ENCODE measurements around the gene SERAC1. TPM values are rescaled to one million over a fixed set of nuclear protein-coding genes. Genes with fewer than 3 reads are reported as not detected.
"Not testable (repeated sequence)": the region's sequence is repeated elsewhere in the genome, so short reads cannot be mapped to it uniquely, and the experiment has no call there.

SERAC1 gene
- total RNA-seq, 1 donor from 2014 or later, result 9.5 TPM

DNA sequence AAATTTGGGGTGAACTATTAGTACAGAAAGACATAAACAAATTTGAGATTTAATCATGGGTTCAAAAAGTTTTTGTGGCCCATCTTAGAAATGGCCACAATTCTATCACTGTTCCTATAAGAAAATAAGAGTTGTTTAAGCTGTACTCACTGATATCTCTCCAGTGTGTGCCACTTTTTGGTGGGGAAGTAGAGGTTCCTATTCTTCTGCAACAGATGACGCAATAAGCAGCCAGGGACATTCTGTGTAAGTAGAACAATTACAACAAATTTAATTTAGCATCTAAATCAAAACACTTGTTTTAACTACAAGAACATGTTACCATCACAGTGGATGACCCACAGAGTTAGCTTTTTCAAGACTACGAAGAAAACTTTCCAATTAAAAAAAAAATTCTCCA lies 9.9 kb downstream of the SERAC1 start:
- H3K36me3 ChIP-seq (ENCODE audit: control insufficient read depth, insufficient read depth, low read length), result no peaks in the 10 kb centered on the region
- no peak for DNase-seq (ENCODE audit: low read depth)
- TF ChIP-seq, protein P1, sequence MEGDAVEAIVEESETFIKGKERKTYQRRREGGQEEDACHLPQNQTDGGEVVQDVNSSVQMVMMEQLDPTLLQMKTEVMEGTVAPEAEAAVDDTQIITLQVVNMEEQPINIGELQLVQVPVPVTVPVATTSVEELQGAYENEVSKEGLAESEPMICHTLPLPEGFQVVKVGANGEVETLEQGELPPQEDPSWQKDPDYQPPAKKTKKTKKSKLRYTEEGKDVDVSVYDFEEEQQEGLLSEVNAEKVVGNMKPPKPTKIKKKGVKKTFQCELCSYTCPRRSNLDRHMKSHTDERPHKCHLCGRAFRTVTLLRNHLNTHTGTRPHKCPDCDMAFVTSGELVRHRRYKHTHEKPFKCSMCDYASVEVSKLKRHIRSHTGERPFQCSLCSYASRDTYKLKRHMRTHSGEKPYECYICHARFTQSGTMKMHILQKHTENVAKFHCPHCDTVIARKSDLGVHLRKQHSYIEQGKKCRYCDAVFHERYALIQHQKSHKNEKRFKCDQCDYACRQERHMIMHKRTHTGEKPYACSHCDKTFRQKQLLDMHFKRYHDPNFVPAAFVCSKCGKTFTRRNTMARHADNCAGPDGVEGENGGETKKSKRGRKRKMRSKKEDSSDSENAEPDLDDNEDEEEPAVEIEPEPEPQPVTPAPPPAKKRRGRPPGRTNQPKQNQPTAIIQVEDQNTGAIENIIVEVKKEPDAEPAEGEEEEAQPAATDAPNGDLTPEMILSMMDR (IDR thresholded peaks at IDR 0.05; ENCODE audit: insufficient read depth, low read length, poor library complexity, severe bottlenecking), result no peak
- no peaks in the 10 kb centered on the region for H3K27me3 ChIP-seq (ENCODE audit: control insufficient read depth, insufficient read depth, low read length)
- H3K4me3 ChIP-seq (ENCODE audit: low read depth, low read length), result no peak overlapping the region

DNA sequence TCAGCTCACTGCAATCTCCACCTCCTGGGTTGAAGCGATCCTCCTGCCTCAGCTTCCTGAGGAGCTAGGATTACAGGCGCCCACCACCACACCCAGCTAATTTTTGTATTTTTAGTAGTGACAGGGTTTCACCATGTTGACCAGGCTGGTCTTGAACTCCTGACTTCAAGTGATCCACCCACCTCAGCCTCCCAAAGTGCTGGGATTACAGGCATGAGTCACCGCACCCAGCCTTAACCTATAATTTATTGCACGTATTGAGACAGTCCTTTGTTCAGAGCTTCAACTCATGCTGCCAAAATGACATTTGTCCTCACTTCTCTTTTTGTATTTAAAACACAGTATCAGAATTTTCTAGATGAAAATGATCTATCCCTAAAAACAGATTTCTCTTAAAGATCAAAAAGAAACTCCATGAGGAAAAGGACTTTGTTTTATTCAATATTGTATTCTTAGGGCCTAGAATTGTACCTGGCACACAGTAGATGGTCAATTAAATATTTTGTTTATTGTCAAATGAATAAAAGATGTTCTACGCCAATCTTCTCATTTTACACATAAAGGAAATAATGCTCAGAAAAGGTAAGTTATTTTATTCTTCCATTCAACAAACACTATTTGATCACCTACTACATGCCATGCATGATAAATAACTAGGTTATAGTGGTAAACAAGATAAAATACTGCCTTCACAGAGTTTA lies 10.8 kb downstream of the SERAC1 start:
- TF ChIP-seq, protein P1 (IDR thresholded peaks at IDR 0.05; ENCODE audit: insufficient read depth, low read length, poor library complexity, severe bottlenecking), result no peak
- Histone ChIP-seq H3K4me3 (ENCODE audit: low read depth, low read length) (no peak overlapping the region), H3K27me3 (ENCODE audit: control insufficient read depth, insufficient read depth, low read length) (no peaks in the 10 kb centered on the region), H3K36me3 (ENCODE audit: control insufficient read depth, insufficient read depth, low read length) (no peaks in the 10 kb centered on the region)
- no peak for DNase-seq (ENCODE audit: low read depth)

DNA sequence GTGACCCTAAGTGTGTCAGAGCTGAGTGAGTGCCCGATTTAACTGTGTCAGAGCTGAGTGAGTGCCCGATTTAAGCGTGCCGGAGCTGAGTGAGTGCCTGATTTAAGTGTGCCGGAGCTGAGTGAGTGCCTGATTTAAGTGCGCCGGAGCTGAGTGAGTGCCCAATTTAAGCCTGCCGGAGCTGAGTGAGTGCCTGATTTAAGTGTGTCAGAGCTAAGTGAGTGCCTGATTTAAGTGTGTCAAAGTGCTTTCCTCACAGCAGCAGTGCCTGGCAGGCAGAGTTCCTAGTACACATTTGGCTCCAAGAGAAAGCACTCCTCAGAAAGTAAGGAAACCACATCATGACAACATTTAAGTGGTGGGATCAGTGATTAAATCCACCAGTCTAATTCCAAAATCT lies 13.2 kb downstream of the SERAC1 start:
- TF ChIP-seq, protein P1 (IDR thresholded peaks at IDR 0.05; ENCODE audit: insufficient read depth, low read length, poor library complexity, severe bottlenecking), result no peak
- H3K36me3 ChIP-seq (ENCODE audit: control insufficient read depth, insufficient read depth, low read length), result no peaks in the 10 kb centered on the region

DNA sequence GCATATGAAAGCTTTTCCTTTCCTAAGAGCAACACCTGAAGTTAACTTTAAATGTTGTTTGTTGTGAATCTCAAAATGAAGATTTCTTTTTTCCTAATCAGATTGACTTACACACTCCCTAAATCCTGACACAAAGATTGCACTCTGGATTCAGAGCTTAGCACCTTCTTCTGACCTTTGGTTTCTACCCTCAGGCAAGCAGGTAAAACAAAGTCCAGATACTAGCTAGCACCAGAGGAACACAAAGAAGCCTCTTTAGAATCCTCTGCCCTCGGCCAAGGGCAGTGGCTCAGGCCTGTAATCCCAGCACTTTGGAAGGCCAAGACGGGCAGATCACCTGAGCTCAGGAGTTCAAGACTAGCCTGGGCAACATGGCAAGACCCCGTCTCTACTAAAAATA lies 14.5 kb downstream of the SERAC1 start:
- TF ChIP-seq, protein P1 (IDR thresholded peaks at IDR 0.05; ENCODE audit: insufficient read depth, low read length, poor library complexity, severe bottlenecking), result no peak
- no peak for DNase-seq (ENCODE audit: low read depth)
- Histone ChIP-seq H3K4me3 (ENCODE audit: low read depth, low read length) (no peak overlapping the region), H3K36me3 (ENCODE audit: control insufficient read depth, insufficient read depth, low read length) (no peaks in the 10 kb centered on the region), H3K27me3 (ENCODE audit: control insufficient read depth, insufficient read depth, low read length) (no peaks in the 10 kb centered on the region)

More for the DNA sequence above, 13.2 kb downstream of the SERAC1 start:
- Histone ChIP-seq H3K27me3 (ENCODE audit: control insufficient read depth, insufficient read depth, low read length) (no peaks in the 10 kb centered on the region), H3K4me3 (ENCODE audit: low read depth, low read length) (no peak overlapping the region)
- DNase-seq (ENCODE audit: low read depth), result no peak

DNA sequence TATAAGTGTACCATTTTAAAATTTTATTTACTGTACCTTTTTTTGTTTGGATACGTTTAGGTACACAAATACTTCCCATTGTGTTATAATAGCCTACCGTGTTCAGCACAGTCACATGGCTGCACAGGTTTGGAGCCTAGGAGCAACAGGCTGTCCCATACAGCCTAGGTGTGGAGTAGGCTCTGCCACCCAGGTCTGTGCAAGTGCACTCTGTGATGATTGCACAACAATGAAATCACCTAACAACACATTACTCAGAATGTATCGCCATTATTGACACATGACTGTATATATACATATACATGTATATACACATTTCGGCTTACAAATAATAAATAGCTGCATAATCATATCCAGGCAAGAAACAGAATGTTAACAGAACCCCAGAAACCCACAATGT lies 15.4 kb downstream of the SERAC1 start:
- Histone ChIP-seq H3K27me3 (ENCODE audit: control insufficient read depth, insufficient read depth, low read length) (no peaks in the 10 kb centered on the region), H3K36me3 (ENCODE audit: control insufficient read depth, insufficient read depth, low read length) (no peaks in the 10 kb centered on the region), H3K4me3 (ENCODE audit: low read depth, low read length) (no peak overlapping the region)
- TF ChIP-seq, protein P1 (IDR thresholded peaks at IDR 0.05; ENCODE audit: insufficient read depth, low read length, poor library complexity, severe bottlenecking), result no peak
- no peak for DNase-seq (ENCODE audit: low read depth)

DNA sequence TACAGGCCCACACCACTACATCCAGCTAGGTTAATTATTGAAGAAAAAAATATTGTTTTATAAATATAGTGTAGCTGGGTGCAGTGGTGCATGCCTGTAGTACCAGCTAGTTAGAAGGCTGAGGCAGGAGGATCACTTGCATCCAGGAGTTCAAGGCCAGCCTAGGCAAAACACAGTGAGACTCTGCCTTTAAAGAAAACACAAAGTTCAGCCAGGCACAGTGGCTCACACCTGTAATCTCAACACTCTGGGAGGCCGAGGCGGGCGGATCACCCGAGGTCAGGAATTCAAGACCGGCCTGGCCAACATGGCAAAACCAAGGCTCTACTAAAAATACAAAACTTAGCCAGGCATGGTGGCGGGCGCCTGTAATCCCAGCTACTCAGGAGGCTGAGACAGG lies 16.0 kb downstream of the SERAC1 start:
- H3K4me3 ChIP-seq (ENCODE audit: low read depth, low read length); H3K36me3 ChIP-seq (ENCODE audit: control insufficient read depth, insufficient read depth, low read length); DNase-seq (ENCODE audit: low read depth); H3K27me3 ChIP-seq (ENCODE audit: control insufficient read depth, insufficient read depth, low read length): not testable (repeated sequence)
